ENCODE measurements around the gene CS. TPM values are rescaled to one million over a fixed set of nuclear protein-coding genes. Genes with fewer than 3 reads are reported as not detected.

Gene CS
- total RNA-seq, result 100 to 1,000 TPM; 141 to 198 TPM

DNA sequence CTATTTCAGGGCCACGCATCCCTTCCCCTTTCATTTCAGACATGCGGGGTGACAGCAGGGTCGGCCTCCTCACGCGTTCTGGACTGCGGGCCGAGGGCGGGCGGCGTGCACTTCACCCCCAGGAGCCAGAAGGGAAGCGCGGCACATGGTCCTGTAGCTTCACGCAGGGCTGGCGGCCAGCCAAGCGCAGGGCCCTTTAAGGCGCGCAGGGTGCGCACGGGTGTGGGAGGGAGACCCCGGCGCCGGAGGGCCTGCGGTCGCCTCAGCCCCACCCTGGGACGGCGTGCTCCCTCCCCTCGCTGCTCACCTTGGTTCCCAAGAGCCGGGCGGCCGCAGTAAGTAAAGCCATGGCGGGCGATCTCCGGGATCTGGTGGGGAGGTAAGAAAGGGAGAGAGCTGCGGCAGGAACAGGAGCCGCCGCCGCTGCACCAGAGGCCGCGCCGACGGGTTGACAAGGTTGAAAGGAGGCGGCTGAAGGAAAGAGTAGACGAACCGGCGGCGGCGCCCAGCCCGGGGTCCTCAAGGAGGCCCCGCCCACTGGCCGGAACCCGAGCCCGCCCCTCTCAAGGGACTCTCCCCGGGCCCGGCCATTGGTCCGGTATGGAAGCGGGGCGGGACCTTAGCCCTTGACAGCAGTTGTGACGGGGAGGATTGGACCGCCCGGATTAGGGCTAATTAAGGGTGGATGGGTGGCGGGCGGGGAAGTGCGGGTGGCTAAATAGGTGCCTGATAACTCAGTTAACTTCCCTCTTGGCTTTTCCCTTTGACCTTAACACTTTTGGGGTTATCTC lies at the start of gene CS:
CS (minus strand) TSS at position 478 of the 791 bp plus-strand sequence; CDS start at position 349, 129 bp downstream.

DNA sequence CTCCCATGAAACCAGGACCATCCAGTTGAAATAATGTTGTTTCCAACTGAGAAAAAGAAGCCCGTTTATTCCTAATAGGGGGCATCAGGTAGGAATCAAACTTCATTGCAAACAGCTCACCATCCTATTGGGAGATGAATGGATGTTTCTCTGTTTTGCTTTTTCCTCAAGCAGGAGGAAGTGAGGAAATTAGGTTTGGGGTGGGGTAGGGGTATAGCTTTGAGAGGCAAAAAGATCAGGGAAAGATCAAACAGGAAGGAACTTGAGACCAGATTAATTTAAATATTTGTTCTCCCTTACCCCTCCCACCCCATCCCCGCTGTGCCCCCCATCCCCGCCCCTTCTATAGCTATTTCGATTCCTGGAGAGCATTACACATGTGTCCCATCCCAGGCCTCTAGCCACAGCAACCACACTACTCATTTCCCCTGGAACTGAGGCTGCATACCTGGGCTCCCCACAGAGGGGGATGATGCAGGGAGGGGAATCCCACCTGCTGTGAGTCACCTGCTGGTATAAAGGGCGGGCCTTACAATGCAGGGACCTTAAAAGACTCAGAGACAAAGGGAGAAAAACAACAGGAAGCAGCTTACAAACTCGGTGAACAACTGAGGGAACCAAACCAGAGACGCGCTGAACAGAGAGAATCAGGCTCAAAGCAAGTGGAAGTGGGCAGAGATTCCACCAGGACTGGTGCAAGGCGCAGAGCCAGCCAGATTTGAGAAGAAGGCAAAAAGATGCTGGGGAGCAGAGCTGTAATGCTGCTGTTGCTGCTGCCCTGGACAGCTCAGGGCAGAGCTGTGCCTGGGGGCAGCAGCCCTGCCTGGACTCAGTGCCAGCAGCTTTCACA lies 38.4 kb upstream of the CS start, which contains the start of gene IL23A:
IL23A (plus strand) TSS at position 577 of the 850 bp plus-strand sequence; CDS start at position 738, 161 bp downstream.

DNA sequence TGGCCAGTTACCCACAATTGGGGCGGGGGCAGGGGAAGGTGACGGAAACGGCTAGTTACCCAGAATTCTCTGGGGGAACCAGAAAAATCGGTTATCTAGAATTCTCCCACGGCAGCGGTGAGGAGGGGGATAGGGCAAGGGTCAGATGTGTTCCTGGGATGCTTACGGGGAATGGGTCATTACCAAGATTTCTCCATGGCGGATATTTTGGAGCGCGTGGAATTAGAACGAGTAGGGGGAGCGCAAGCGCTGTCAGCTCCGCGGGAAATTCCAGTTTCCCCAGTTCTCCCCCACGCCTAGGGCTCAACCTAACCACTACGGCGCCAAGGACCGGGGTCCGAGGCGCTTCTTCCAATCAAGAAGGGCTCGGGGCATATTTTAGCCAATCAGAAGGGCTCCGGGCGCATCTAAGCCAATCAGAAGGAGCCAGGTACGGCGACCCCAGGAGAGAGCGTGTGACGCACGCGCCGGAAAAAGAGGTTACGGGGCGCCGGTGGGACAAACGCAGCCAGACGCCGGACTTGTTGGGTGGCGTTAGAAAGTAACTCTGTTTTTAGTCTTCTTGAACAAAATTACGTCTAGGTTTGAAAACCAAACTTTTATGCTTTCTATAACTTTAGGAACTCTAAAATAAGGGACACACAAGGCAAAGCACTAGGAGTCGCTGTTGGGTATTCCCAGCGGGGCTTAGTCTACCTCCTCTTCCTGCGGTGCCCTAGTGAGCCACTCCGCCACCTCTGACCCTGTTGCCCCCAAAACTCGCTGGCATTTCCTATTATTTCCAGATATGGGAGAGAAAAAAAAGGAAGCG lies 33.8 kb upstream of the CS start, which contains the start of gene PAN2:
PAN2 (minus strand) TSS at position 322 of the 811 bp plus-strand sequence. CDS start 906 bp downstream, outside the sequence.

DNA sequence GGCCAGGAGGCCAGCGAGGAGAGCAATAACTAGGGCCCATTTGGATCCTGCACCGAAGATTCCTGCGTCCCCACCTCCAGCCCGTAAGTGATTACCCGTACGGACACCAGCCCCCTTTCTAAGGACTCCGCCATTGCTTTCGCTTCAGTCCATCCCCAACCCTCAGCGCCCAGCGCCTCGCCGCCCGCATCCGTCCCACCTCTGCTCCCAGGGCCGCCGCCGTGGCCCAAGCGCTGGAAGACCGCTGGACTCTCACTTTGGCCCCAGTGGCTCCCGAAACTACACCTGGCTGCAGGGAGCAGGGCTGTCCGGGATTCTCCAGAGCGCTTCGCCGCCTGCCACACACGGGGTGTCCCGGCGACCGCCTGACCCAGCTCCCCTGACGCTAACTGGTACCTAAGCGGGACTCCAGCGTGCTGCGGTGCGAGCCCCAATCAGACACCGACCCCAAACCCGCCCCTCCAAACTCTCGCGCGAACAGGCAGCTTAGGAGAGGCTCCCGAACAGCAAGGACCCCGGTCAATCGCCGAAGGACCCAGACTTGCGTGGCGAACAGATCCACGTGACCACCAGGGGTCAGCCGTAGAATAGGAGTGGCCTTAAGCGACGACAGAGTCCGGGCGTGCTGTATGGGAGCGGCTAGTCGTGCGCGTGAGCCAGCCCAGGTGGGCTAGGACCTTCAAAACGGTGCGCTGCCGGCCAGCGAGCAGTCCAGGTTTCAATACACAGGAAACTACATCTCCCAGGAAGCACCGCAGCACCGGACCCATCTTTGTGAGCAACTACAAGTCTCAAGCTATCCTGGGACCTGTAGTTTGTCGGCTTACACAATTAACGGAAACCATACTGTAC lies 15.7 kb upstream of the CS start, which contains the start of gene CNPY2:
CNPY2 (minus strand) TSS at position 367 of the 852 bp plus-strand sequence. CDS start 771 bp downstream, outside the sequence.

DNA sequence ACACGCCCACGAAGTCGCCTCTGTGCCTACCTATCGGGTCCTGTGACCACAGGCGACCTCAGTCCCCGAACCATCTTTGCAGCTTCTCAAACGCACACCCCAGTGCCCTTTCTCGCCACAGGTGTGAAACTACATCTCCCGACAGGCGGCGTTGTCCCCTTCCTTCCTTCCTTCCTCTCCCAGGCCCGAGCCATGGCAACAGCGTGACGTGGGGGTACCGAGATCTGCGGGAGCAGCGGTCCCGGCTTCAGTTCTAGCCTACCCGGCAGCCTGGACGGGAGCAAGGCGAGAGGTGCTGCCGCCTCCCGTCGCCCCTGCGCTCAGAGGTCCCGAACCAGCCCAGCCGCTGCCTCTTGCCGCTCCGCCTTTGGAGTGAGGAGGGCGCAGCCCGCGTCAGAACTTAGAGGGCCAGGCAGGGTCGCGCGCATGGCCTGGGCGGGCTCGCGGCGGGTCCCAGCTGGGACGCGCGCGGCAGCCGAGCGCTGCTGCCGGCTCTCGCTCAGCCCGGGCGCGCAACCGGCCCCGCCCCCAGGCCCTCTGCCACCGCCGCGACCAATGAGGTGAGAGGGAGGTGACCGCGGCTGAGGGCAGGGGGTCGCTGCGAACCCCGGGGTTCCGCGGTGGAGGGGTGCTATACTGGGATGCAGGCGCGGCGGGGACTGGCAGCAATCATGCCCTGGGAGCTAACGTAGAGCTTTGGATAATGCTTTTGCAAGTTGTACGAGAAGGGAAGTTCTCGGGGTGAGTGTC lies 33.3 kb downstream of the CS start, which contains the start of gene COQ10A:
COQ10A (plus strand) TSS at position 250 of the 750 bp plus-strand sequence; CDS start at position 427, 177 bp downstream.

DNA sequence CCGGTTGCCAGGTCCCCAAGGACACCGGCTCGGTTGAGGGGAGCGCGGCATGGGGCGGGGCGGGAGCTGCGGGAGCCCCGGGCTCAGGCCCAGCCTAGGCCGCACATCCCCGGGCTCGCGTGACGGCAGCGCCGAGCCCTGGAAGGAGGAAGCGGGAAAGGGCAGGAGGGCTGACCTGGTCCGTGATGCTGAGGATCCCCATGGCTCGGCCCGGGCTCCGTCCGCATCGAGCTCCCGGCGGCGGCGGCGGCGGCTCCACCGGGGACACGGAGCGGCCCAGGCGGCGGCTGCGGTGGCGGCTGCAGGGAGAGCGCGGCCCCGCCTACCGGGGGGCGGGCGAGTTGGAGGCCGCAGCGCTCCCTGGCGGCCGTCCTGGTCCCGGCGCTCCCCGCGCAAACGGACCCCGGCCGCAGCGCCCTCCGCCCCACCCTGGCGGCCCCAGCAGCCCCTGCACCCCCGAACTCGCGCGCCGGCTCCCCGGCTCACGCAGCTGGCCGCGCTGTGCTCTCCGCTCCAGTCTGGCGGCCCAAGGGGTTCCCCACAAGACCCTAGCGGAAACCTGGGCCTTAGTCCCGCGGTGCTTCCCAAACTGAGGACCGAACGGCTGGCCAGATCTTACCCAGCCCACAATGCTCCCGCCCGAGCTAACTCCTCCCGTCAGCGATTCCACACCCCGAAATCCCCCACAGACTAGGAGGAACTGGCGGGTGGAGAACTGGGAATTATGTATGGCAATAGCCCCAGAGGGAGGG lies 41.9 kb downstream of the CS start, which contains the start of gene ANKRD52:
ANKRD52 (minus strand) TSS at position 317 of the 752 bp plus-strand sequence; CDS start at position 202, 115 bp downstream.

DNA sequence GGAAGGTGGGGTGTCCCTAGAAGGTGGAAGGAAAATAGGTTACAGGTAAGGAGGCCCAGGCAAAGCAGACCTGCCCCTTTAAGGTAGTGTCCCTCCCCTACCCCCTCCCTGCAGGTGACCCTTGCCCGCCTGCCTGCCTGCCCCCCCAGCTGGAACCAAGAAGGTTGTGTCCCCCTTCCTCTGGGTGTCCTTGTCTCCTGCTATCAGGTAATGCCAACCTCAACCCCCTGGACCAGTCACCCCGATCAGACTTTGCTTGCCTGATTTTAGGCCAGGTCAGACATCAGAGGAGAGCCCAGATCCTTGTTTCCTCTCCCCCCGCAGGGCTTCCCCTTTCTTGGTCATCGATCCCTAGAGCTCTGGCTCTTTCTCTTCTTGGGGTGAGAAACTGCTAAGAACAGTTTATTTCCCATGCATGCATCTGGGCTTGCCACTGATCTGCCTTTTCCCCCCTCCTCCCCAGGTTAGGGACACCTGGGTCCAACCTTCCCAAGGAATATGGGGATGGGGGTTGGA lies 70.2 kb downstream of the CS start, which contains the start of gene SLC39A5:
SLC39A5 (plus strand) TSS at position 136 of the 516 bp plus-strand sequence. CDS start 1,224 bp downstream, outside the sequence.

DNA sequence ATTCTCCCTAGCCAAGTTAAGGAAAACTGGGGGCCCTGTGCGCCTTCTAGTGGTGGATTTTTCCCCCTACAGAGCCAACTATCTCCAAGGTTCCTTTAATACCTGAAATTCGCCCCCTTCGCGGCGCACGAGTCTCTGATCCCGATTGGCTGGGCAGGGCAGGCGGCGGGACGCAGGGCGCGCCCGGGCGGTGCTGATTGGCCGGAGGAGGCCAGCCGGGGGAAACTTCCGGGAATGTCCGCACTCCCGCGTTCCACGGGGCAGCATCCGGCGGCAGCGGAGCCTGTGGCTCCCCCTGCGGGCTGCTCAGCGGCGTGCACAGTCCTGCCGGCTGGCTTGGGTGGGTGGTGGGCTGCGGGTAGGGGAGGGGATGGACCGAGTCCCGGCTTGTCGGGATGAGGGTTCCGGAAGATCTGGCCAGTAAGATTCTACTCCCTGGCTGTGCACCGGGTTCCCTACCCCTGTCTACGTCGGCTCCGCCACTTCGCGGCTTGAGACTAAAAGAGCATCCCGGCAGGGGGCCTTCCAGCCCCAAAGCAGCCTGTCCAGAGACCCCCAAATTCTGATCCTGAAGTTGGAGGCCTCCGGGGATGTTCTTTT lies 75.9 kb downstream of the CS start, which contains the start of gene NABP2:
NABP2 (plus strand) TSS at position 241 of the 600 bp plus-strand sequence. CDS start 515 bp downstream, outside the sequence.

DNA sequence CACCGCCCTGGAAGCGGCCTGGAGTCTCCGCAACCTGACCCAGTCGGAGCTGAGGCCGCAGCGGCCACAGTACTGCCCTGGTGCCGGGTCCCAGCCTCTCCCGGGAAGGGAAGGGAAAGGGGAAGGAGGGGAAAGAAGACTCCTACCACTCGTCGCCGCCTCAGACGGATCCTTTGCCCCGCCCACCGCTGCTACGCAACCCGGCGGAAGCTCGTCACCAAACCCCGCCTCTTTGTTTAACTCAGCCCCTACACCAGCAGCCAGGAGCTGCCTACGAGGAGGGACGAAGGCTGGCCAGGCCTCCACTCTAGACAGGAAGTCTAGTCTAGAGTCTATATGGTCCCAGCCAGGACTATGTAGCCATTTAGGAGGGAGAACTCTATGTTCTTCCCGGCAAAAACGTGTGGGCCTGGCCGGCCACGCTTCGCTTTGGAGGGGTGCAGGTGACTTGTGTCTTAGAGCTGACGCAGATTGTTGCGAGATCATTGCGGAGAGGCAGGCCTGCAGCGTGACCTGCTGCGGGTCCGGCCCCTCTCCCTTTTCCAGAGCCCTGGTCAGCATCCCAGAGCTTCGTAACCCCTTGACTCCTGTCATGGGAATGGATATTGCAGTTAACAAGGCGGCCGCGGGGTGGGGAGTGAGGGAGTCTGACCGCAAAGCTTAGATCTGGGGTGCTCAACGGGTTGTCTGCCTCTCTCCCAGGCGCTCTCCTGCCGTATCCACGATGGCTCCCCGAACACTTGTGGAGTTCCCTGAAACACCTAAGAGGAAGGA lies 78.2 kb downstream of the CS start, which contains the start of gene RNF41:
RNF41 (minus strand) TSS at position 166 of the 774 bp plus-strand sequence. CDS start 7,875 bp downstream, outside the sequence.

Other genes with a start within 250 kb of the CS start
- 100 to 1,000 TPM; 119 to 172 TPM for gene ERBB3, start 220.2 kb downstream of the CS start, total RNA-seq
- 100 to 1,000 TPM; 158 to 353 TPM for gene PA2G4, start 195.8 kb downstream of the CS start, total RNA-seq
- 1,000 to 10,000 TPM; 1,450 to 2,567 TPM for gene RPL41, start 183.7 kb downstream of the CS start, total RNA-seq
- 1 to 10 TPM; 4.3 to 8.9 TPM for gene ZC3H10, start 182.1 kb downstream of the CS start, total RNA-seq
- gene ESYT1, start 172.1 kb downstream of the CS start, total RNA-seq, result 100 to 1,000 TPM; 154 to 178 TPM
- 10 to 100 TPM; 35.1 to 37.0 TPM for gene MYL6B, start 147.7 kb downstream of the CS start, total RNA-seq
- gene MYL6, start 142.0 kb downstream of the CS start, total RNA-seq, result 100 to 1,000 TPM; 911 to 968 TPM
- gene SMARCC2, start 110.8 kb downstream of the CS start, total RNA-seq, result 10 to 100 TPM; 32.3 to 34.1 TPM
- gene RNF41, start 78.4 kb downstream of the CS start, total RNA-seq, result 10 to 100 TPM; 54.7 to 72.6 TPM
- 10 to 100 TPM; 30.6 to 52.9 TPM for gene NABP2, start 76.0 kb downstream of the CS start, total RNA-seq
- gene SLC39A5, start 70.3 kb downstream of the CS start, total RNA-seq, result not detected
- gene ANKRD52, start 41.9 kb downstream of the CS start, total RNA-seq, result 10 to 100 TPM; 29.3 to 37.3 TPM
- gene COQ10A, start 33.4 kb downstream of the CS start, total RNA-seq, result 1 to 10 TPM; 6.0 to 9.3 TPM
- 100 to 1,000 TPM; 172 to 220 TPM for gene CNPY2, start 15.7 kb upstream of the CS start, total RNA-seq
- 10 to 100 TPM; 16.3 to 36.1 TPM for gene PAN2, start 33.7 kb upstream of the CS start, total RNA-seq
- under 1 TPM in 1 of 2 donors, not detected in 1; 0.33 TPM for gene IL23A, start 38.6 kb upstream of the CS start, total RNA-seq
- gene STAT2, start 59.8 kb upstream of the CS start, total RNA-seq, result 100 to 1,000 TPM; 712 to 885 TPM
- not detected for gene APOF, start 62.5 kb upstream of the CS start, total RNA-seq
- gene TIMELESS, start 149.1 kb upstream of the CS start, total RNA-seq, result 10 to 100 TPM in 1 of 2 donors, 1 to 10 TPM in 1; 8.9 to 16.7 TPM
- not detected for gene MIP, start 154.3 kb upstream of the CS start, total RNA-seq
- gene SPRYD4, start 168.2 kb upstream of the CS start, total RNA-seq, result 1 to 10 TPM; 2.4 to 3.0 TPM
- not detected for gene GLS2, start 187.8 kb upstream of the CS start, total RNA-seq
- 1 to 10 TPM; 8.3 to 9.0 TPM for gene RBMS2, start 221.5 kb upstream of the CS start, total RNA-seq

All from melanocyte of skin (primary cell).